Caco-2 (cell line): ENCODE results near the gene KIF22. TPM values are rescaled to one million over a fixed set of nuclear protein-coding genes. Genes with fewer than 3 reads are reported as not detected.

Experiments
- BruUV-seq: library from RNA; stranded (reverse); fragments of 400-500 nt; replicated peaks from 2 replicates; lab custom pipeline; 2021; lab: Mats Ljungman, UMichigan
- CTCF ChIA-PET: fragments of 300-600 bp; sonication (Branson Sonifier 250); formaldehyde crosslinking; loops from one replicate; lab custom pipeline; 2022; ENCODE audit warnings: antibody characterized with exemption; lab: Charles Lee
- POLR2A ChIA-PET: fragments of 300-600 bp; sonication (Branson Sonifier 250); formaldehyde crosslinking; loops from one replicate; lab custom pipeline; 2022; ENCODE audit warnings: antibody characterized with exemption; lab: Charles Lee
- DNase-seq, 2 experiments: peaks; one replicate each; pipeline versions ENCODE4 v3.0.0 to v3.0.0-alpha.2; 2020 to 2022
- H3K27me3 ChIP-seq: replicated peaks from 2 replicates; pipeline ENCODE4 v1.6.0; 2011; ENCODE audit warnings: low read length; ENCODE audit not compliant: control insufficient read depth, insufficient read depth
- H3K36me3 ChIP-seq: 2 replicates; pipeline ENCODE4 v1.5.1; 2011; ENCODE audit warnings: low read length; ENCODE audit not compliant: control insufficient read depth, insufficient read depth
- H3K4me1 ChIP-seq: fragments of 250-450 bp; sonication (Bioruptor Pico); 2 replicates; pipeline ENCODE4 v1.5.1; 2020; ENCODE audit warnings: mild to moderate bottlenecking
- H3K4me3 ChIP-seq: 2 replicates; pipeline ENCODE4 v1.5.1; 2011; ENCODE audit warnings: low read depth, mild to moderate bottlenecking, control low read depth, low read length
- H3K9me3 ChIP-seq: fragments of 250-450 bp; sonication (Bioruptor Pico); 2 replicates; pipeline ENCODE4 v1.5.1; 2020; ENCODE audit warnings: mild to moderate bottlenecking, moderate library complexity
- H3K27ac Mint-ChIP-seq: one replicate; pipeline ENCODE4 v1.8.0; 2022; ENCODE audit warnings: mixed read lengths; ENCODE audit not compliant: unreplicated experiment
- H3K27me3 Mint-ChIP-seq: one replicate; pipeline ENCODE4 v1.8.0; 2022; ENCODE audit warnings: mixed read lengths; ENCODE audit not compliant: insufficient read depth, unreplicated experiment
- H3K36me3 Mint-ChIP-seq: one replicate; pipeline ENCODE4 v1.8.0; 2022; ENCODE audit warnings: mild to moderate bottlenecking, mixed read lengths; ENCODE audit not compliant: insufficient read depth, unreplicated experiment
- H3K4me1 Mint-ChIP-seq: one replicate; pipeline ENCODE4 v1.8.0; 2022; ENCODE audit warnings: low read depth, mixed read lengths; ENCODE audit not compliant: unreplicated experiment
- H3K4me3 Mint-ChIP-seq: one replicate; pipeline ENCODE4 v1.8.0; 2022; ENCODE audit warnings: mild to moderate bottlenecking, moderate library complexity, mixed read lengths; ENCODE audit not compliant: unreplicated experiment
- H3K9me3 Mint-ChIP-seq: one replicate; pipeline ENCODE4 v1.8.0; 2022; ENCODE audit warnings: mixed read lengths; ENCODE audit not compliant: unreplicated experiment
- intact Hi-C: fragments of 100-400 bp; cut with micrococcal nuclease; formaldehyde crosslinking; loops from one replicate; pipeline ENCODE4 v1.10.0; 2022; ENCODE audit not compliant: unreplicated experiment
- total RNA-seq: library from RNA; stranded (reverse); gene quantifications from 2 replicates; pipeline ENCODE4 v1.2.3, GENCODE V29; 2022
- TF ChIP-seq, protein P1 (sequence below), 2 experiments: fragments of 200-600 bp in 1 of 2; IDR thresholded peaks; 1 replicate in 1 of 2; 2 replicates in 1 of 2; pipeline versions ENCODE4 v1.5.1 to v1.8.0; 2011 to 2022; ENCODE audit warnings: antibody characterized with exemption in 1 of 2, control low read depth in 1 of 2, inconsistent platforms in 1 of 2, low read depth in 1 of 2, low read length in 1 of 2, mild to moderate bottlenecking in 1 of 2, moderate library complexity in 1 of 2; ENCODE audit not compliant: insufficient read depth in 1 of 2, severe bottlenecking in 1 of 2, unreplicated experiment in 1 of 2

The KIF22 gene
- total RNA-seq, 1 experiment from 2014 or later = 152 TPM

DNA sequence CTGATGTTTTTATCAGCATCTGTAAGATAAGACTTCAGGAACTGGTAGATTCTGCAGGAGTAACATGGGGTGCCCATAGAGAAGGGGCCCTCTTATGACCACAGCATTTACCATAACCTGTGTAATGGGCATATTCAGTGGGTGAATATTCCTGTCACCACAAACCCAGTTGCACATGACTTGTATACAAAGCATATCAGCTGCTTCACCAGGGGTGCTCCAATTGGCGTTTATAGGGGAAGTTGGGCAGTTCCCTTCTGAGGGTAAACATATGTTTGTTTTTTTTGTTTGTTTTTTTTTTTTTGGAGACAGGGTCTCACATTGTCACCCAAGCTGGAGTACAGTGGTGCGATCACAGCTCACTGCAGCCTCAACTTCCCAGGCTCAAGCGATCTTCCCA, 24.0 kb upstream of the KIF22 start:
- peaks cover 24% of the 10 kb centered on the region for H3K4me1 Mint-ChIP-seq
- no peak for DNase-seq
- no peaks in the 10 kb centered on the region for H3K9me3 Mint-ChIP-seq
- BruUV-seq = no TSS peak
- intact Hi-C loops = no loop called here
- no peaks in the 10 kb centered on the region for H3K36me3 Mint-ChIP-seq
- Histone ChIP-seq H3K4me3 (no peak overlapping the region), H3K4me1 (peaks cover 6% of the 10 kb centered on the region), H3K27me3 (no peaks in the 10 kb centered on the region), H3K36me3 (peaks cover 1% of the 10 kb centered on the region; the same call in 1 of the 2 replicates), H3K9me3 (no peaks in the 10 kb centered on the region)
- no peak overlapping the region for H3K4me3 Mint-ChIP-seq
- H3K27me3 Mint-ChIP-seq = no peaks in the 10 kb centered on the region
- ChIA-PET POLR2A (no interaction called here), CTCF (interaction anchor here (0.7 kb wide), 1 partner anchor 93 kb away, joined by 3 read pairs; no protein-coding TSS in a partner anchor)
- TF ChIP-seq, protein P1, sequence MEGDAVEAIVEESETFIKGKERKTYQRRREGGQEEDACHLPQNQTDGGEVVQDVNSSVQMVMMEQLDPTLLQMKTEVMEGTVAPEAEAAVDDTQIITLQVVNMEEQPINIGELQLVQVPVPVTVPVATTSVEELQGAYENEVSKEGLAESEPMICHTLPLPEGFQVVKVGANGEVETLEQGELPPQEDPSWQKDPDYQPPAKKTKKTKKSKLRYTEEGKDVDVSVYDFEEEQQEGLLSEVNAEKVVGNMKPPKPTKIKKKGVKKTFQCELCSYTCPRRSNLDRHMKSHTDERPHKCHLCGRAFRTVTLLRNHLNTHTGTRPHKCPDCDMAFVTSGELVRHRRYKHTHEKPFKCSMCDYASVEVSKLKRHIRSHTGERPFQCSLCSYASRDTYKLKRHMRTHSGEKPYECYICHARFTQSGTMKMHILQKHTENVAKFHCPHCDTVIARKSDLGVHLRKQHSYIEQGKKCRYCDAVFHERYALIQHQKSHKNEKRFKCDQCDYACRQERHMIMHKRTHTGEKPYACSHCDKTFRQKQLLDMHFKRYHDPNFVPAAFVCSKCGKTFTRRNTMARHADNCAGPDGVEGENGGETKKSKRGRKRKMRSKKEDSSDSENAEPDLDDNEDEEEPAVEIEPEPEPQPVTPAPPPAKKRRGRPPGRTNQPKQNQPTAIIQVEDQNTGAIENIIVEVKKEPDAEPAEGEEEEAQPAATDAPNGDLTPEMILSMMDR (IDR thresholded peaks at IDR 0.05; ENCODE audit: insufficient read depth in 1 of 2, low read depth in 1 of 2, low read length in 1 of 2, severe bottlenecking in 1 of 2, unreplicated experiment in 1 of 2) = no peak
- no peak overlapping the region for H3K27ac Mint-ChIP-seq

DNA sequence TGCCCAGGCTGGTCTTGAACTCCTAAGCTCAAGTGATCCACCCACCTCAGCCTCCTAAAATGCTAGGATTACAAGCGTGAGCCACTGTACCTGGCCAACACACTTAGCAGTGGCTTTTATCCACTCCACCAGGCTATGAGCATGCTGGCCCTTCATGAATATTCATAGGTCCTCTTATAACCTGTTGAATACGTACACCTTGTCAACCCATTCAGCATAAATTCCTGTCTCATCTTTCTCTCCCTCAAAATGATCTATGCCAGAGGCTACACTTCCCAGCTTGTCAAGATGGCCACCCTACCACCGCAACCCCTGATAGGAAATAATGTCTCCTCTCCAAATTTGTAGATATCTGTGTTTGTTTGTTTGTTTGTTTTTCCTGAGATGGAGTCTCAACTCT, 23.5 kb upstream of the KIF22 start:
- H3K9me3 Mint-ChIP-seq = no peaks in the 10 kb centered on the region
- no peak overlapping the region for H3K4me3 Mint-ChIP-seq
- H3K27me3 Mint-ChIP-seq = no peaks in the 10 kb centered on the region
- H3K36me3 Mint-ChIP-seq = no peaks in the 10 kb centered on the region
- intact Hi-C loops = no loop called here
- H3K36me3 ChIP-seq = peaks cover 1% of the 10 kb centered on the region; the same call in 1 of the 2 replicates
- POLR2A ChIA-PET = no interaction called here
- H3K4me1 ChIP-seq = peaks cover 8% of the 10 kb centered on the region
- no peak overlapping the region for H3K27ac Mint-ChIP-seq
- H3K9me3 ChIP-seq = no peaks in the 10 kb centered on the region
- no TSS peak for BruUV-seq
- CTCF ChIA-PET = no interaction called here
- H3K27me3 ChIP-seq = no peaks in the 10 kb centered on the region
- H3K4me3 ChIP-seq = no peak overlapping the region
- TF ChIP-seq, protein P1 (IDR thresholded peaks at IDR 0.05; ENCODE audit: insufficient read depth in 1 of 2, low read depth in 1 of 2, low read length in 1 of 2, severe bottlenecking in 1 of 2, unreplicated experiment in 1 of 2) = no peak
- peaks cover 24% of the 10 kb centered on the region for H3K4me1 Mint-ChIP-seq
- no peak for DNase-seq

DNA sequence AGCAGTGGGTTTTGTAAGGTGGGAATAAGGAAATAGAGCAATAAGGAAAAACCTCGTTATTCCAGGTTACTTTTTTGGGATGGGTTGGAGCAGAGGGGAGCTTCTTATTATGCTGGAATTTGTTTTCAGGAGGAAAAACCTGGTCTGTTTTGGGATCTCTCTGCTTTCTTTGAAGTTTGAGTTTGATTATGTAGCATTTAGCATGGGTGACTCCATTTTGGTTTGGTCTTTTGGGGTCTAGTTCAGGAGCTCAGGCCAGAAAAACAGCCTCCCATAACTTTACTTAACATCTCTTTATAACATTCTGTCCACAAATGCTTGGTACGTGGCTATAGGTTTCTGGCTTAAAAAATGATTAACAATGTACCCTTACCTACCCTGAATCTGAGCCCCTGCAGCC, 21.0 kb upstream of the KIF22 start:
- ChIA-PET CTCF (interaction anchor here (0.7 kb wide), 1 partner anchor 11 kb away, joined by 3 read pairs; no protein-coding TSS in a partner anchor), POLR2A (no interaction called here)
- no peak overlapping the region for H3K4me3 ChIP-seq
- H3K36me3 ChIP-seq = no peaks in the 10 kb centered on the region
- peaks cover 10% of the 10 kb centered on the region for H3K4me1 ChIP-seq
- no peaks in the 10 kb centered on the region for H3K27me3 Mint-ChIP-seq
- no peak for DNase-seq
- H3K9me3 Mint-ChIP-seq = peaks cover 2% of the 10 kb centered on the region
- H3K4me1 Mint-ChIP-seq = peaks cover 24% of the 10 kb centered on the region
- no TSS peak for BruUV-seq
- TF ChIP-seq, protein P1 (IDR thresholded peaks at IDR 0.05; ENCODE audit: insufficient read depth in 1 of 2, low read depth in 1 of 2, low read length in 1 of 2, severe bottlenecking in 1 of 2, unreplicated experiment in 1 of 2) = no peak
- H3K27me3 ChIP-seq = no peaks in the 10 kb centered on the region
- no peak overlapping the region for H3K27ac Mint-ChIP-seq
- intact Hi-C loops = no loop called here
- H3K36me3 Mint-ChIP-seq = peaks cover 6% of the 10 kb centered on the region
- H3K9me3 ChIP-seq = no peaks in the 10 kb centered on the region
- H3K4me3 Mint-ChIP-seq = no peak overlapping the region
